Lower leg skin (tissue), 3 donors: ENCODE data around the gene DNASE1L3.

Experiments used
- POLR2A ChIP-seq, 2 donors: fragments of 450-650 bp; IDR thresholded peaks; one replicate each; pipeline ENCODE4 v1.6.1; 2016 to 2017; ENCODE audit warnings: antibody characterized with exemption in 2 of 2, mild to moderate bottlenecking in 1 of 2, moderate library complexity in 1 of 2
- TF ChIP-seq, protein P1 (sequence below), 3 donors: fragments of 450-650 bp; IDR thresholded peaks; one replicate each; pipeline ENCODE4 v1.5.1; 2016; ENCODE audit warnings: antibody characterized with exemption in 3 of 3, mild to moderate bottlenecking in 3 of 3, moderate library complexity in 2 of 3

DNA sequence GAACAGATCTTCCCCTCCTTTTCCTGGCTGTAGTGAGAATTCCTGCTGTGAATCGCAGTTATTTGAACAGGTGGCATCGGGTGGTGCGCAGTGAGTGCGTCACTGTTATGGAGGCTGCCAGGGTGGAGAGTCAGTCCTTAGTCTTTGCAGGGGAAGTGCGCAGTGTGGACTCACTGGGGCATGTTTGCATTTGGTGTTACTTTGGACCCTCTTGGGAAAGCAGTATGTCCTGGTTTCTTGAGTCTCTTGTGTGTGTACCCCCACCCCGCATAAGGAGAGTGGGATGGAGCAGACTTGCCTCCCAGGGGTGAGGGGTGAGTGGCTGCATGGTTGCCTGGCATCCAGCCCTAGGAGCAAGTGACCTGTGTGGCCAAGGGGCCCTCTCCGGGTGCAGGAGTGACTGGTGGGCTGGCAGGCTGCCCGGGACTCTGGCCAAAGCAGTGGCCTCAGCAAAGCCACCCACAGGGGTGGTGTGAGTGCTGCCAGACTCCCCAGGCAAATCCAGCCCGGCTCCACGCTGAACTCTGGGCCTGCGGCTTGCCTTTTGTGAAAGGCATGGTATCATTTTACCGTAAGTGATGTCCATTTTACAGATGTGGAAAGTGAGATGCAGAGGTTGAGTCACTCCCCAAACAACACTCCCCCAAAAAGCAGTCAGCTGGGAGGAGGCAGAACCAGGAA lies 46.4 kb downstream of the DNASE1L3 start:
- TF ChIP-seq POLR2A (IDR thresholded peaks at IDR 0.05), result no peak
- TF ChIP-seq, protein P1, sequence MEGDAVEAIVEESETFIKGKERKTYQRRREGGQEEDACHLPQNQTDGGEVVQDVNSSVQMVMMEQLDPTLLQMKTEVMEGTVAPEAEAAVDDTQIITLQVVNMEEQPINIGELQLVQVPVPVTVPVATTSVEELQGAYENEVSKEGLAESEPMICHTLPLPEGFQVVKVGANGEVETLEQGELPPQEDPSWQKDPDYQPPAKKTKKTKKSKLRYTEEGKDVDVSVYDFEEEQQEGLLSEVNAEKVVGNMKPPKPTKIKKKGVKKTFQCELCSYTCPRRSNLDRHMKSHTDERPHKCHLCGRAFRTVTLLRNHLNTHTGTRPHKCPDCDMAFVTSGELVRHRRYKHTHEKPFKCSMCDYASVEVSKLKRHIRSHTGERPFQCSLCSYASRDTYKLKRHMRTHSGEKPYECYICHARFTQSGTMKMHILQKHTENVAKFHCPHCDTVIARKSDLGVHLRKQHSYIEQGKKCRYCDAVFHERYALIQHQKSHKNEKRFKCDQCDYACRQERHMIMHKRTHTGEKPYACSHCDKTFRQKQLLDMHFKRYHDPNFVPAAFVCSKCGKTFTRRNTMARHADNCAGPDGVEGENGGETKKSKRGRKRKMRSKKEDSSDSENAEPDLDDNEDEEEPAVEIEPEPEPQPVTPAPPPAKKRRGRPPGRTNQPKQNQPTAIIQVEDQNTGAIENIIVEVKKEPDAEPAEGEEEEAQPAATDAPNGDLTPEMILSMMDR (IDR thresholded peaks at IDR 0.05), result no peak
